ENCODE results near the gene LILRB1. TPM values are rescaled to one million over a fixed set of nuclear protein-coding genes. Genes with fewer than 3 reads are reported as not detected.

Gene LILRB1
- total RNA-seq, 1 experiment from 2014 or later: not detected

DNA sequence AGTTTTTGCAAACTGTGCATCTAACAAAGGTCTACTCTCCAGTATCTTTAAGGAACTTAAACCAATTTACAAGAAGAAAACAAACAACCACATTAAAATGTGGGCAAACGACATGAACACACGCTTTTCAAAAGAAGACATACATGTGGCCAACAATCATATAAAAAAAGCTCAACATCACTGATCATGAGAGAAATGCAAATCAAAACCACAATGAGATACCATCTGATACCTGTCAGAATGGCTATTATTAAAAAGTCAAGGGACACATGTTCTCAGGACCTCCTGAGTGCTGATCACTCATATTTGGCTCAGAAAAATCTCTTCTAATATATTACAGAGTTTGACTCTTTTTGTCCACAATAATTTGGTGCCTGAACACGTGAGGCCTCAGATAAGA lies 14.2 kb upstream of the LILRB1 start:
- ChIA-PET POLR2A (ENCODE audit: unreplicated experiment) (no interaction called here), CTCF (no interaction called here)
- TF ChIP-seq EZH2phosphoT487 (IDR thresholded peaks at IDR 0.05; ENCODE audit: borderline replicate concordance, low read length) (no peak), EZH2 (IDR thresholded peaks at IDR 0.05; ENCODE audit: low read length, unreplicated experiment) (no peak)
- no peaks in the 10 kb centered on the region for H3K9me2 ChIP-seq (replicated peaks; ENCODE audit: low read length)
- intact Hi-C loops (cut with micrococcal nuclease): no loop called here
- no peak for ATAC-seq
- no peaks in the 10 kb centered on the region for H3F3A ChIP-seq (ENCODE audit: low read length, unreplicated experiment)
- H3K79me2 ChIP-seq (ENCODE audit: low read length): no peaks in the 10 kb centered on the region
- no peaks in the 10 kb centered on the region for H3K36me3 ChIP-seq (ENCODE audit: low read depth, low read length)
- no peaks in the 10 kb centered on the region for H3K4me1 ChIP-seq (ENCODE audit: insufficient read depth, low read length)
- no peak overlapping the region for H3K9ac ChIP-seq (ENCODE audit: low read length)
- no peak overlapping the region for H3K27ac ChIP-seq (ENCODE audit: low read length)
- H3K9me3 ChIP-seq (ENCODE audit: low read length): 0 out of 2 replicates have a peak, but pooled peaks cover 6% of the 10 kb centered on the region
- H3K4me3 ChIP-seq (ENCODE audit: low read length): no peak overlapping the region
- H2AFZ ChIP-seq (ENCODE audit: low read length): no peak overlapping the region
- no TSS peak for BruUV-seq (replicated peaks)
- peaks cover 40% of the 10 kb centered on the region for H3K27me3 ChIP-seq (ENCODE audit: low read length)
- DNase-seq: no peak
- no peak overlapping the region for H3K4me2 ChIP-seq (ENCODE audit: low read length)
- H4K20me1 ChIP-seq (ENCODE audit: low read length): no peaks in the 10 kb centered on the region

DNA sequence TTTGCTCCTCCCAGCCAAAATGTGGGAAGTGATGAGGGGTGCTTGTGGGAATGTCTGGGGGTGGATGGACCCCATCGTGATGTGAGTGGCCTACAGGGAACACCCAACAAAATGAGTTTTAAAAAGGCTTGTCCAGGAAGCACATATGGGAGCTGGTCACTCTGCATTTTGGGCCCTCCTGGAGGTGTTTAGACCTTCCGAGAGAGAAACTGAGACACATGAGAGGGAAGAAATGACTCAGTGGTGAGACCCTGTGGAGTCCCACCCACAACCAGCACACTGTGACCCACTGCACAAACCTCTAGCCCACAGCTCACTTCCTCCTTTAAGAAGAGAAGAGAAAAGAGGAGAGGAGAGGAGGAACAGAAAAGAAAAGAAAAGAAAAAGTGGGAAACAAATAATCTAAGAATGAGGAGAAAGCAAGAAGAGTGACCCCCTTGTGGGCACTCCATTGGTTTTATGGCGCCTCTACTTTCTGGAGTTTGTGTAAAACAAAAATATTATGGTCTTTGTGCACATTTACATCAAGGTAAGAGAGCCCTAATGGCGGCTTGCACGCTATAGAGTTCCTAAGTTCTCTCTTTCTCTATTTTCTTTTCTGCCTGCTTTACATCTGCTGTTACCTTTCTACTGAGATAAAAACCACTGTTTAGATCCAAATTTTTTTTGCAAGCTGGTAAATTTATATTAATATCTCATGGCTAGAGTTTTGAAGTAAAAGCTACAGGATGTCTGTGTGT lies 13.3 kb upstream of the LILRB1 start:
- Histone ChIP-seq H3K36me3 (ENCODE audit: low read depth, low read length) (no peaks in the 10 kb centered on the region), H3K27ac (ENCODE audit: low read length) (no peak overlapping the region), H3K79me2 (ENCODE audit: low read length) (no peaks in the 10 kb centered on the region), H2AFZ (ENCODE audit: low read length) (no peak overlapping the region), H3K9ac (ENCODE audit: low read length) (no peak overlapping the region), H3K9me2 (replicated peaks; ENCODE audit: low read length) (no peaks in the 10 kb centered on the region), H3K9me3 (ENCODE audit: low read length) (0 out of 2 replicates have a peak, but pooled peaks cover 6% of the 10 kb centered on the region), H3F3A (ENCODE audit: low read length, unreplicated experiment) (no peaks in the 10 kb centered on the region), H3K4me1 (ENCODE audit: insufficient read depth, low read length) (no peaks in the 10 kb centered on the region), H3K27me3 (ENCODE audit: low read length) (peaks cover 40% of the 10 kb centered on the region), H4K20me1 (ENCODE audit: low read length) (no peaks in the 10 kb centered on the region), H3K4me2 (ENCODE audit: low read length) (no peak overlapping the region), H3K4me3 (ENCODE audit: low read length) (no peak overlapping the region)
- no peak for DNase-seq
- ChIA-PET POLR2A (ENCODE audit: unreplicated experiment) (no interaction called here), CTCF (no interaction called here)
- intact Hi-C loops (cut with micrococcal nuclease): no loop called here
- TF ChIP-seq, protein P1, sequence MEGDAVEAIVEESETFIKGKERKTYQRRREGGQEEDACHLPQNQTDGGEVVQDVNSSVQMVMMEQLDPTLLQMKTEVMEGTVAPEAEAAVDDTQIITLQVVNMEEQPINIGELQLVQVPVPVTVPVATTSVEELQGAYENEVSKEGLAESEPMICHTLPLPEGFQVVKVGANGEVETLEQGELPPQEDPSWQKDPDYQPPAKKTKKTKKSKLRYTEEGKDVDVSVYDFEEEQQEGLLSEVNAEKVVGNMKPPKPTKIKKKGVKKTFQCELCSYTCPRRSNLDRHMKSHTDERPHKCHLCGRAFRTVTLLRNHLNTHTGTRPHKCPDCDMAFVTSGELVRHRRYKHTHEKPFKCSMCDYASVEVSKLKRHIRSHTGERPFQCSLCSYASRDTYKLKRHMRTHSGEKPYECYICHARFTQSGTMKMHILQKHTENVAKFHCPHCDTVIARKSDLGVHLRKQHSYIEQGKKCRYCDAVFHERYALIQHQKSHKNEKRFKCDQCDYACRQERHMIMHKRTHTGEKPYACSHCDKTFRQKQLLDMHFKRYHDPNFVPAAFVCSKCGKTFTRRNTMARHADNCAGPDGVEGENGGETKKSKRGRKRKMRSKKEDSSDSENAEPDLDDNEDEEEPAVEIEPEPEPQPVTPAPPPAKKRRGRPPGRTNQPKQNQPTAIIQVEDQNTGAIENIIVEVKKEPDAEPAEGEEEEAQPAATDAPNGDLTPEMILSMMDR (conservative IDR thresholded peaks at IDR 0.05; ENCODE audit: low read depth, low read length): no peak
- TF ChIP-seq EZH2 (IDR thresholded peaks at IDR 0.05; ENCODE audit: low read length, unreplicated experiment) (no peak), EZH2phosphoT487 (IDR thresholded peaks at IDR 0.05; ENCODE audit: borderline replicate concordance, low read length) (no peak)
- no TSS peak for BruUV-seq (replicated peaks)
- ATAC-seq: no peak

DNA sequence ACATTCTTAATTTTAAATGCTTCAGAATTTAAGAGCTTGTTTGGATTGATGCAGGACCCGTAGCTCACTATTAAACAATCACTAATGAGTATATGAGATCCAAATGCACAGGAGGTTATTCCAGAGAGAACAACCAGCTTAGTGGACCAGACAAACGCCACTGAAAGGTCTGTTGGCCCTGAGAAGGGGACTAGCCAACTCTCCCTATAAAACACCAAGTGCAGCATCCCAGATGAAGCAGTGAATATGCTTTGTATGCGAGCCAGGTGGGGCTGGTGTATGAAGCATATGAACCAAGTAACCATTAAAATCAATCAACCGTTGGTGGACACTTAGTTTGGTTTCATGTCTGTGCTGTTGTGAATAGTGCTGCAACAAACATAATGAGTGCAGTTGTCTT lies 9.8 kb upstream of the LILRB1 start:
- Histone ChIP-seq H3K9me3 (ENCODE audit: low read length) (0 out of 2 replicates have a peak, but pooled peaks cover 6% of the 10 kb centered on the region), H3K9me2 (replicated peaks; ENCODE audit: low read length) (no peaks in the 10 kb centered on the region), H3F3A (ENCODE audit: low read length, unreplicated experiment) (no peaks in the 10 kb centered on the region), H3K4me1 (ENCODE audit: insufficient read depth, low read length) (no peaks in the 10 kb centered on the region), H3K4me2 (ENCODE audit: low read length) (no peak overlapping the region), H3K27me3 (ENCODE audit: low read length) (peaks cover 46% of the 10 kb centered on the region), H3K36me3 (ENCODE audit: low read depth, low read length) (no peaks in the 10 kb centered on the region), H4K20me1 (ENCODE audit: low read length) (no peaks in the 10 kb centered on the region), H3K4me3 (ENCODE audit: low read length) (no peak overlapping the region), H2AFZ (ENCODE audit: low read length) (no peak overlapping the region), H3K9ac (ENCODE audit: low read length) (no peak overlapping the region), H3K79me2 (ENCODE audit: low read length) (no peaks in the 10 kb centered on the region), H3K27ac (ENCODE audit: low read length) (no peak overlapping the region)
- no TSS peak for BruUV-seq (replicated peaks)
- ChIA-PET CTCF (no interaction called here), POLR2A (ENCODE audit: unreplicated experiment) (no interaction called here)
- ATAC-seq (no peak), DNase-seq (no peak)
- intact Hi-C loops (cut with micrococcal nuclease): no loop called here
- TF ChIP-seq EZH2phosphoT487 (IDR thresholded peaks at IDR 0.05; ENCODE audit: borderline replicate concordance, low read length): no peak
- TF ChIP-seq, protein P1 (conservative IDR thresholded peaks at IDR 0.05; ENCODE audit: low read depth, low read length): no peak
- no peak for TF ChIP-seq EZH2 (IDR thresholded peaks at IDR 0.05; ENCODE audit: low read length, unreplicated experiment)
